Keratinocyte (primary cell): Measurements from ENCODE around the gene DTX3L. TPM values are rescaled to one million over a fixed set of nuclear protein-coding genes. Genes with fewer than 3 reads are reported as not detected.
A peak's percentile ranks its signal among the peaks of the same experiment; 100 is the strongest.

ENCODE experiments used
- DNase-seq: peaks from one replicate; pipeline ENCODE4 v3.0.0-alpha.2; 2011; ENCODE audit warnings: low read depth, missing footprints, low spot score
- FAIRE-seq: peaks from 2 replicates; lab custom pipeline; 2011; peaks lifted over from hg19 to GRCh38; lab: Jason Lieb, UNC
- H2AFZ ChIP-seq: 2 replicates; pipeline ENCODE4 v1.6.0; 2012; ENCODE audit warnings: low read length, control low read depth, inconsistent platforms; ENCODE audit not compliant: control insufficient read depth
- H3K27ac ChIP-seq: 2 replicates; pipeline ENCODE4 v1.5.1; 2011; ENCODE audit warnings: low read length; ENCODE audit not compliant: control insufficient read depth, insufficient read depth
- H3K27me3 ChIP-seq: 3 replicates; pipeline ENCODE4 v1.6.0; 2011; ENCODE audit warnings: low read length; ENCODE audit not compliant: control insufficient read depth, insufficient read depth; ENCODE audit errors: extremely low read depth
- H3K36me3 ChIP-seq, 2 experiments: 2 replicates in 1 of 2; 3 replicates in 1 of 2; pipeline ENCODE4 v1.5.1; 2011; ENCODE audit warnings: low read length in 2 of 2, mild to moderate bottlenecking in 1 of 2; ENCODE audit not compliant: control insufficient read depth in 2 of 2, insufficient read depth in 2 of 2; ENCODE audit errors: extremely low read depth in 1 of 2
- H3K4me1 ChIP-seq: 3 replicates; pipeline ENCODE4 v1.5.1; 2011; ENCODE audit warnings: low read length; ENCODE audit not compliant: control insufficient read depth, insufficient read depth; ENCODE audit errors: extremely low read depth
- H3K4me2 ChIP-seq: 3 replicates; pipeline ENCODE4 v1.6.0; 2011; ENCODE audit warnings: low read depth, low read length; ENCODE audit not compliant: control insufficient read depth, insufficient read depth; ENCODE audit errors: extremely low read depth
- H3K4me3 ChIP-seq, 3 experiments: fragments of 200-600 bp in 1 of 3; sonication (generic) in 1 of 3; 2 replicates in 2 of 3; 3 replicates in 1 of 3; pipeline ENCODE4 v1.5.1; 2011 to 2016; ENCODE audit warnings: low read length in 3 of 3, mild to moderate bottlenecking in 3 of 3, control low read depth in 2 of 3, inconsistent platforms in 1 of 3, low read depth in 1 of 3, mixed read lengths in 1 of 3, mixed run types in 1 of 3, moderate library complexity in 1 of 3; ENCODE audit not compliant: control insufficient read depth in 2 of 3, insufficient read depth in 2 of 3; ENCODE audit errors: extremely low read depth in 1 of 3
- H3K79me2 ChIP-seq: 2 replicates; pipeline ENCODE4 v1.6.0; 2012; ENCODE audit warnings: low read length; ENCODE audit not compliant: control insufficient read depth, insufficient read depth
- H3K9ac ChIP-seq: 3 replicates; pipeline ENCODE4 v1.6.0; 2011; ENCODE audit warnings: low read length; ENCODE audit not compliant: control insufficient read depth, insufficient read depth; ENCODE audit errors: extremely low read depth
- H3K9me1 ChIP-seq: 3 replicates; pipeline ENCODE4 v1.6.0; 2011; ENCODE audit warnings: low read length; ENCODE audit not compliant: control insufficient read depth, insufficient read depth; ENCODE audit errors: extremely low read depth
- H3K9me3 ChIP-seq: 2 replicates; pipeline ENCODE4 v1.5.1; 2012; ENCODE audit warnings: low read depth, low read length; ENCODE audit not compliant: control insufficient read depth
- H4K20me1 ChIP-seq: 3 replicates; pipeline ENCODE4 v1.6.0; 2011; ENCODE audit warnings: low read length; ENCODE audit not compliant: control insufficient read depth, insufficient read depth; ENCODE audit errors: extremely low read depth
- CTCF ChIP-seq, 3 experiments: IDR thresholded peaks in 1 of 3; conservative IDR thresholded peaks in 1 of 3; optimal IDR thresholded peaks in 1 of 3; 2 replicates in 2 of 3; 3 replicates in 1 of 3; pipeline versions ENCODE3 to v1.5.1; 2011; ENCODE audit warnings: low read length in 3 of 3, mild to moderate bottlenecking in 3 of 3, moderate library complexity in 2 of 3, control low read depth in 1 of 3, inconsistent platforms in 1 of 3; ENCODE audit not compliant: insufficient read depth in 2 of 3; ENCODE audit errors: extremely low read depth in 1 of 3
- EZH2 ChIP-seq: IDR thresholded peaks from one replicate; pipeline ENCODE4 v1.6.1; 2012; ENCODE audit warnings: inconsistent platforms, mild to moderate bottlenecking, low read length, moderate library complexity
- dilution Hi-C: fragments of 300-500 bp; cut with MboI; formaldehyde crosslinking; loops from one replicate; pipeline ENCODE4 v1.7.0; 2020; ENCODE audit warnings: low sequenced_read_pairs; ENCODE audit not compliant: extremely low pct_ligation_motif_present
- polyA plus RNA-seq, 5 experiments: library from polyadenylated mRNA; depleted of rRNA in 3 of 5; stranded (reverse) in 3 of 5; stranded (forward) in 1 of 5; unstranded in 1 of 5; fragments of >200 nt; gene quantifications; 1 replicate in 1 of 5; 2 replicates in 3 of 5; 3 replicates in 1 of 5; pipeline versions ENCODE4 v1.2.1 to v1.2.3, GENCODE V29; 2011 to 2012; ENCODE audit warnings: missing spikeins in 2 of 5, low read depth in 1 of 5, low replicate concordance in 1 of 5

The DTX3L gene
- polyA plus RNA-seq, 1 donor (not counting 4 experiments of a cell fraction or from before 2014, with no cell fraction given) = 13.6 TPM

DNA sequence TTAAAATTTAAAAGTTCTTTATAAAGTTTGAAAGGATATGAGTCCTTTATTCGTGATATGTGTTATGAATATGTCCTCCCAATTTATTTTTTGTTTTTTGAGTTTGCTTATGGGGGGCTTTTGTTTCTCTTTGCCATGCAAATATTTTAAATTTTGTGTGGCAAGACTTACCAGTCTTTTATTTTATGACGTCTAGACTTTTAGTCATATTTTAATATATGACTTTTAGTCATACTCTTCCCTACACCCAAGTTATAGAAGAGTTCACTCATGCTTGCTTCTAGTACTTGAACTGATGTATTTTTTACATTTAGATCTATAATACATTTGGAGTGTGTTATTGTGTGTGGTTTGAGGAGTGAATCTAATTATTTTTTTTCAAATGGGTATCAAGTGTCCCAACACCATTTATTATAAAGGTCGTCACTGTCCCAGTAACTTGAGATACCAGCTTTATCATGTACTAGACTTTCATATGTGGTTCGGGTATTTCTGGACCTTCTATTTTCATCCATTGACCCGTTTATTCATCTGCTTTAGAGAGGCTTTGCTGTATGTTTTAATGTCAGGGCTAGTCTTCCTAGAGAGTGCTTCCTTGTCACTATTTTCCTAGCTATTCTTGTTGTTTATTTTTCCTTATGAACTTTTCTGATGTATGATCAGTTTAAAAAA is 14.1 kb downstream of the DTX3L start:
- dilution Hi-C loops = no loop called here
- peak overlapping the region in 1 of 3 experiments; percentile 28 for H3K4me3 ChIP-seq
- FAIRE-seq = no peak

GRCh38 chr3:122580470-122580869 is 16.3 kb downstream of the DTX3L start:
- Histone ChIP-seq H3K9me3 (peaks cover 2% of the 10 kb centered on the region), H3K4me3 (no peak overlapping the region), H3K4me1 (no peaks in the 10 kb centered on the region), H3K9me1 (no peaks in the 10 kb centered on the region), H4K20me1 (no peaks in the 10 kb centered on the region), H3K27ac (no peak overlapping the region), H3K27me3 (no peaks in the 10 kb centered on the region), H3K79me2 (no peaks in the 10 kb centered on the region), H3K4me2 (no peak overlapping the region), H3K9ac (no peak overlapping the region), H3K36me3 (no peaks in the 10 kb centered on the region), H2AFZ (no peak overlapping the region)
- no peak for TF ChIP-seq CTCF (optimal IDR thresholded peaks at IDR 0.05 in 1 of 3, IDR thresholded peaks at IDR 0.05 in 1 of 3, conservative IDR thresholded peaks at IDR 0.05 in 1 of 3; ENCODE audit: extremely low read depth in 1 of 3, insufficient read depth in 2 of 3, low read length in 3 of 3)
- TF ChIP-seq EZH2 = no peak
- DNase-seq (no peak), FAIRE-seq (no peak)
- dilution Hi-C loops = no loop called here

More for the DNA sequence above, 14.1 kb downstream of the DTX3L start:
- DNase-seq = no peak
- Histone ChIP-seq H4K20me1 (no peaks in the 10 kb centered on the region), H2AFZ (no peak overlapping the region), H3K4me2 (peak overlapping the region; percentile 54), H3K79me2 (no peaks in the 10 kb centered on the region), H3K9me1 (no peaks in the 10 kb centered on the region), H3K36me3 (peaks cover 0 to 2% of the 10 kb centered on the region in 2 experiments), H3K9ac (peak overlapping the region; percentile 44), H3K27me3 (no peaks in the 10 kb centered on the region), H3K27ac (no peak overlapping the region), H3K9me3 (peaks cover 2% of the 10 kb centered on the region), H3K4me1 (peaks cover 4% of the 10 kb centered on the region)
- TF ChIP-seq CTCF (optimal IDR thresholded peaks at IDR 0.05 in 1 of 3, IDR thresholded peaks at IDR 0.05 in 1 of 3, conservative IDR thresholded peaks at IDR 0.05 in 1 of 3; ENCODE audit: extremely low read depth in 1 of 3, insufficient read depth in 2 of 3, low read length in 3 of 3) = no peak
- TF ChIP-seq EZH2 = no peak
